Measurements from ENCODE around the gene NLGN2. TPM values are rescaled to one million over a fixed set of nuclear protein-coding genes. Genes with fewer than 3 reads are reported as not detected.

Gene NLGN2
- total RNA-seq, 4 donors from 2014 or later, result 2.2 to 6.3 (median 4.7) TPM

- Histone ChIP-seq H3K4me1 (no peaks in the 10 kb centered on the region), H3K27me3 (no peaks in the 10 kb centered on the region), H3K4me3 (replicated peaks in 1 of 3) (no peak overlapping the region), H3K27ac (no peak overlapping the region), H3K36me3 (no peaks in the 10 kb centered on the region), H3K9me3 (no peaks in the 10 kb centered on the region)
- TF ChIP-seq POLR2A (IDR thresholded peaks at IDR 0.05) (no peak), CTCF (IDR thresholded peaks at IDR 0.05) (no peak)
- intact Hi-C loops (cut with DNase I), result no loop called here
- WGBS, 2 donors, result 66 to 68% methylated on average over 16 to 18 of the region's 18 CpGs
- no peak for DNase-seq
These were observed 11.0 kb downstream of the NLGN2 start for GRCh38 chr17:7418472-7419152.

- no peak for DNase-seq
- Histone ChIP-seq H3K27me3 (no peaks in the 10 kb centered on the region), H3K9me3 (no peaks in the 10 kb centered on the region), H3K4me1 (no peaks in the 10 kb centered on the region), H3K36me3 (no peaks in the 10 kb centered on the region), H3K4me3 (replicated peaks in 1 of 3) (no peak within 1 kb of the TSS), H3K27ac (no peak within 1 kb of the TSS)
- intact Hi-C loops (cut with DNase I), result loop anchor here (5.0 kb wide), 1 partner anchor 58 kb away; no protein-coding TSS in a partner anchor
- TF ChIP-seq POLR2A (IDR thresholded peaks at IDR 0.05), result no peak
- no peak for TF ChIP-seq CTCF (IDR thresholded peaks at IDR 0.05)
- 67 to 71% methylated on average over 11 to 13 of the region's 17 CpGs for WGBS, 2 donors
These were observed 12.4 kb downstream of the NLGN2 start, which contains the start of gene SPEM1 for GRCh38 chr17:7419819-7420610. Gene SPEM1, plus strand, starts transcription at chr17:7420324. Its CDS starts 61 bp downstream, at chr17:7420385.

- TF ChIP-seq POLR2A (IDR thresholded peaks at IDR 0.05) (no peak), CTCF (IDR thresholded peaks at IDR 0.05) (no peak)
- Histone ChIP-seq H3K4me1 (no peaks in the 10 kb centered on the region), H3K27ac (no peak overlapping the region), H3K27me3 (no peaks in the 10 kb centered on the region), H3K9me3 (no peaks in the 10 kb centered on the region), H3K36me3 (no peaks in the 10 kb centered on the region), H3K4me3 (replicated peaks in 1 of 3) (no peak overlapping the region)
- DNase-seq, result no peak
- 92 to 98% methylated on average over 10 to 14 of the region's 16 CpGs for WGBS, 2 donors
- intact Hi-C loops (cut with DNase I), result loop anchor here (5.0 kb wide), 1 partner anchor 59 kb away; no protein-coding TSS in a partner anchor
These were observed 13.5 kb downstream of the NLGN2 start for GRCh38 chr17:7421186-7421585.

GRCh38 chr17:7423679-7424078 is 16.0 kb downstream of the NLGN2 start:
- no peaks in the 10 kb centered on the region for H3K4me1 ChIP-seq
- TF ChIP-seq POLR2A (IDR thresholded peaks at IDR 0.05) (no peak), CTCF (IDR thresholded peaks at IDR 0.05) (no peak)
- intact Hi-C loops (cut with DNase I), result loop anchor here (5.0 kb wide), 1 partner anchor 61 kb away; no protein-coding TSS in a partner anchor
- no peak for DNase-seq
- WGBS, 2 donors, result 41 to 50% methylated on average over 4 of the region's 4 CpGs
- no peaks in the 10 kb centered on the region for H3K27me3 ChIP-seq
- no peak overlapping the region for H3K4me3 ChIP-seq (replicated peaks in 1 of 3)
- H3K9me3 ChIP-seq, result no peaks in the 10 kb centered on the region
- no peak overlapping the region for H3K27ac ChIP-seq
- H3K36me3 ChIP-seq, result no peaks in the 10 kb centered on the region

GRCh38 chr17:7425316-7425715 is 17.7 kb downstream of the NLGN2 start, which contains the start of gene SPEM2:
Gene SPEM2, plus strand, starts transcription at chr17:7425616. Its CDS starts 73 bp downstream, at chr17:7425689.
- Histone ChIP-seq H3K4me1 (no peaks in the 10 kb centered on the region), H3K27ac (no peak within 1 kb of the TSS), H3K36me3 (no peaks in the 10 kb centered on the region), H3K4me3 (replicated peaks in 1 of 3) (no peak within 1 kb of the TSS), H3K9me3 (no peaks in the 10 kb centered on the region), H3K27me3 (no peaks in the 10 kb centered on the region)
- WGBS, 2 donors, result 82 to 84% methylated on average over 5 to 7 of the region's 7 CpGs
- intact Hi-C loops (cut with DNase I), result no loop called here
- TF ChIP-seq POLR2A (IDR thresholded peaks at IDR 0.05), result no peak
- no peak for TF ChIP-seq CTCF (IDR thresholded peaks at IDR 0.05)
- DNase-seq, result no peak
